Measurements from ENCODE around the gene OR5K1. TPM values are rescaled to one million over a fixed set of nuclear protein-coding genes. Genes with fewer than 3 reads are reported as not detected.

OR5K1 gene
- total and polyA plus RNA-seq, 2 of the 4 experiments (the other 2 are of a cell fraction) = not detected

- Histone ChIP-seq H2BK5ac (ENCODE audit: low read depth, low read length, poor library complexity, severe bottlenecking) (peak overlapping the region; percentile 90), H3K23ac (ENCODE audit: low read depth, low read length) (peak overlapping the region; percentile 84), H4K91ac (ENCODE audit: insufficient read depth, low read depth, low read length) (peak overlapping the region; percentile 78), H3K9me1 (ENCODE audit: insufficient read depth, low read length) (no peaks in the 10 kb centered on the region), H3K18ac (ENCODE audit: low read depth, low read length) (peak overlapping the region; percentile 59; the same call in 1 of the 2 replicates), H3K27me3 (ENCODE audit: control insufficient read depth, insufficient read depth, low read length) (no peaks in the 10 kb centered on the region), H3K4me2 (ENCODE audit: low read depth, low read length) (peak overlapping the region; percentile 82), H2AFZ (replicated peaks; ENCODE audit: low read length, poor library complexity) (peak overlapping the region; percentile 99), H3K4me1 (ENCODE audit: control insufficient read depth, insufficient read depth, low read length) (peaks cover 2% of the 10 kb centered on the region; the same call in 1 of the 2 replicates), H2AK9ac (replicated peaks; ENCODE audit: low read depth, low read length, poor library complexity) (peak overlapping the region; percentile 83), H3K4ac (ENCODE audit: low read depth, low read length) (peak overlapping the region; percentile 70), H3K9me3 (ENCODE audit: control insufficient read depth, insufficient read depth, low read length) (no peaks in the 10 kb centered on the region), H4K5ac (ENCODE audit: low read depth, low read length) (peak overlapping the region; percentile 39; the same call in 1 of the 2 replicates), H3K27ac (ENCODE audit: insufficient read depth, low read length) (peak overlapping the region; percentile 93), H2BK120ac (ENCODE audit: low read depth, low read length) (no peak overlapping the region), H3K4me3 (ENCODE audit: insufficient read depth, low read depth, low read length) (peak overlapping the region; percentile 75), H2BK15ac (ENCODE audit: low read depth, low read length) (0 out of 3 replicates have a peak overlapping the region, but pooled peaks have one; percentile 29), H2BK20ac (ENCODE audit: low read depth, low read length) (no peak overlapping the region), H3K9ac (ENCODE audit: low read depth, low read length) (peak overlapping the region; percentile 77), H4K8ac (ENCODE audit: low read depth in 2 of 2, low read length in 2 of 2) (peak overlapping the region; percentile 2 to 64; a peak in 3 of 4 replicates), H3K56ac (ENCODE audit: extremely low read depth, insufficient read depth, low read length) (peak overlapping the region; percentile 58), H4K20me1 (ENCODE audit: insufficient read depth, low read length) (peaks cover 5% of the 10 kb centered on the region; the same call in 1 of the 2 replicates), H3K79me1 (ENCODE audit: low read depth in 1 of 2, low read length in 2 of 2) (peaks cover 24 to 25% of the 10 kb centered on the region in 2 experiments), H3K36me3 (ENCODE audit: control insufficient read depth, insufficient read depth, low read length) (peaks cover 1% of the 10 kb centered on the region), H3K14ac (replicated peaks; ENCODE audit: low read depth, low read length) (peak overlapping the region; percentile 76), H2AK5ac (ENCODE audit: low read depth, low read length) (no peak overlapping the region)
- ATAC-seq (ENCODE audit: low read depth) (peak; percentile 51), DNase-seq (peak; percentile 68)
- TF ChIP-seq CEBPB (IDR thresholded peaks at IDR 0.05; ENCODE audit: low read depth, low read length) = no peak
- peak; percentile 20; the same call in 1 of the 2 replicates for TF ChIP-seq NFE2L2 (IDR thresholded peaks at IDR 0.05; ENCODE audit: low read depth, low read length)
- TF ChIP-seq MXI1 (IDR thresholded peaks at IDR 0.05; ENCODE audit: borderline replicate concordance, low read depth, low read length) = peak; percentile 43; the same call in 1 of the 2 replicates
- TF ChIP-seq ELK1 (IDR thresholded peaks at IDR 0.05; ENCODE audit: borderline replicate concordance, low read depth, low read length) = no peak
- peak; percentile 49; the same call in 1 of the 2 replicates for TF ChIP-seq MAFK (IDR thresholded peaks at IDR 0.05; ENCODE audit: low read depth, low read length)
- TF ChIP-seq CHD1 (IDR thresholded peaks at IDR 0.05; ENCODE audit: low read depth, low read length) = no peak
- in situ Hi-C loops (cut with MboI; ENCODE audit: low sequenced_read_pairs) (no loop called here), intact Hi-C loops (cut with micrococcal nuclease) (loop anchor here (5.0 kb wide), 1 partner anchor 65 kb away; no protein-coding TSS in a partner anchor), dilution Hi-C loops (cut with HindIII; ENCODE audit: low sequenced_read_pairs, unreplicated experiment) (no loop called here)
- 0% methylated on average over 2 of the region's 16 CpGs; no CpG with 5 or more reads in 1 of the 2 experiments for WGBS, 2 experiments (ENCODE audit: extremely low coverage in 2 of 2, insufficient read length in 1 of 2)
- ChIA-PET CTCF (no interaction called here), POLR2A (ENCODE audit: unreplicated experiment) (no interaction called here)
- no TSS peak for BruUV-seq (replicated peaks)
These were observed 59.0 kb downstream of the OR5K1 start for GRCh38 chr3:98521897-98522543.

Other genes with a start within 250 kb of the OR5K1 start
- gene OR5H6, start 199.0 kb upstream of the OR5K1 start, total RNA-seq (2012; rRNA removed) = not detected in 2 replicates
- not detected in 2 replicates for gene OR5H6, start 199.0 kb upstream of the OR5K1 start, polyA plus RNA-seq (2012; rRNA removed)
- not detected in 2 replicates for gene OR5H2, start 180.7 kb upstream of the OR5K1 start, total RNA-seq (2012; rRNA removed)
- gene OR5H2, start 180.7 kb upstream of the OR5K1 start, polyA plus RNA-seq (2012; rRNA removed) = not detected in 2 replicates
- gene OR5K4, start 109.3 kb upstream of the OR5K1 start, total RNA-seq (2012; rRNA removed) = not detected in 2 replicates
- gene OR5K4, start 109.3 kb upstream of the OR5K1 start, polyA plus RNA-seq (2012; rRNA removed) = not detected in 2 replicates
- not detected in 2 replicates for gene OR5K3, start 72.5 kb upstream of the OR5K1 start, total RNA-seq (2012; rRNA removed)
- not detected in 2 replicates for gene OR5K3, start 72.5 kb upstream of the OR5K1 start, polyA plus RNA-seq (2012; rRNA removed)
- not detected in 2 replicates for gene OR5K2, start 34.5 kb downstream of the OR5K1 start, total RNA-seq (2012; rRNA removed)
- not detected in 2 replicates for gene OR5K2, start 34.5 kb downstream of the OR5K1 start, polyA plus RNA-seq (2012; rRNA removed)
- 78.3 and 125 TPM in 2 replicates for gene CLDND1, start 59.7 kb downstream of the OR5K1 start, total RNA-seq (2012; rRNA removed)
- gene CLDND1, start 59.7 kb downstream of the OR5K1 start, polyA plus RNA-seq (2012; rRNA removed) = 67.4 and 75.8 TPM in 2 replicates
- not detected in 2 replicates for gene GPR15, start 68.8 kb downstream of the OR5K1 start, total RNA-seq (2012; rRNA removed)
- not detected in 2 replicates for gene GPR15, start 68.8 kb downstream of the OR5K1 start, polyA plus RNA-seq (2012; rRNA removed)
- 14.5 and 20.3 TPM in 2 replicates for gene CPOX, start 130.4 kb downstream of the OR5K1 start, total RNA-seq (2012; rRNA removed)
- gene CPOX, start 130.4 kb downstream of the OR5K1 start, polyA plus RNA-seq (2012; rRNA removed) = 17.9 and 19.4 TPM in 2 replicates